Measurements from ENCODE around the gene ARHGAP9.

The ARHGAP9 gene

DNA sequence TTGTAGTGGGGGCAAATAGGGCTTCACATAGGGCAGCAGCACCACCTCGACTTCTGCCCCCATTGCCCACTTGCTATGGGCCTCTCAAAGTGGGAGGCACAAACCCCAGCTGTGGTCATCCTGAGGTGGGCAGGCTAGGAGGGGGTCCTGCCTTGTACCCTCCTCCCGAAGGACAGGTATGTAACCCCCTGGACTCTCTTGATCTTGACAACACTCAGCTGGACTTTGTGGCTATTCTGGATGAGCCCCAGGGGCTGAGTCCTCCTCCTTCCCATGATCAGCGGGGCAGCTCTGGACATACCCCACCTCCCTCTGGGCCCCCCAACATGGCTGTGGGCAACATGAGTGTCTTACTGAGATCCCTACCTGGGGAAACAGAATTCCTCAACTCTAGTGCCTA lies 8.0 kb downstream of the ARHGAP9 start:
- DNase-seq, result no peak

DNA sequence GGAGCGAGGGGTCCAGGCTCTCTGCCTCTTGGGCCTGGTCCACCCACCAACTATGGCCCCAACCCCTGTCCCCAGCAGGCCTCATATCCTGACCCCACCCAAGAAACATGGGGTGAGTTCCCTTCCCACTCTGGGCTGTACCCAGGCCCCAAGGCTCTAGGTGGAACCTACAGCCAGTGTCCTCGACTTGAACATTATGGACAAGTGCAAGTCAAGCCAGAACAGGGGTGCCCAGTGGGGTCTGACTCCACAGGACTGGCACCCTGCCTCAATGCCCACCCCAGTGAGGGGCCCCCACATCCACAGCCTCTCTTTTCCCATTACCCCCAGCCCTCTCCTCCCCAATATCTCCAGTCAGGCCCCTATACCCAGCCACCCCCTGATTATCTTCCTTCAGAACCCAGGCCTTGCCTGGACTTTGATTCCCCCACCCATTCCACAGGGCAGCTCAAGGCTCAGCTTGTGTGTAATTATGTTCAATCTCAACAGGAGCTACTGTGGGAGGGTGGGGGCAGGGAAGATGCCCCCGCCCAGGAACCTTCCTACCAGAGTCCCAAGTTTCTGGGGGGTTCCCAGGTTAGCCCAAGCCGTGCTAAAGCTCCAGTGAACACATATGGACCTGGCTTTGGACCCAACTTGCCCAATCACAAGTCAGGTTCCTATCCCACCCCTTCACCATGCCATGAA lies 8.6 kb downstream of the ARHGAP9 start:
- no peak for DNase-seq

DNA sequence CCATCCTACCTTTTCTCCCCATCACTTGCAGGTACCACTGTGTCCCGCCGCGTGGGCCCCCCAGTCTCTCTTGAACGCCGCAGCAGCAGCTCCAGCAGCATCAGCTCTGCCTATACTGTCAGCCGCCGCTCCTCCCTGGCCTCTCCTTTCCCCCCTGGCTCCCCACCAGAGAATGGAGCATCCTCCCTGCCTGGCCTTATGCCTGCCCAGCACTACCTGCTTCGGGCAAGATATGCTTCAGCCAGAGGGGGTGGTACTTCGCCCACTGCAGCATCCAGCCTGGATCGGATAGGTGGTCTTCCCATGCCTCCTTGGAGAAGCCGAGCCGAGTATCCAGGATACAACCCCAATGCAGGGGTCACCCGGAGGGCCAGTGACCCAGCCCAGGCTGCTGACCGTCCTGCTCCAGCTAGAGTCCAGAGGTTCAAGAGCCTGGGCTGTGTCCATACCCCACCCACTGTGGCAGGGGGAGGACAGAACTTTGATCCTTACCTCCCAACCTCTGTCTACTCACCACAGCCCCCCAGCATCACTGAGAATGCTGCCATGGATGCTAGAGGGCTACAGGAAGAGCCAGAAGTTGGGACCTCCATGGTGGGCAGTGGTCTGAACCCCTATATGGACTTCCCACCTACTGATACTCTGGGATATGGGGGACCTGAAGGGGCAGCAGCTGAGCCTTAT lies 9.2 kb downstream of the ARHGAP9 start:
- DNase-seq, result no peak

DNA sequence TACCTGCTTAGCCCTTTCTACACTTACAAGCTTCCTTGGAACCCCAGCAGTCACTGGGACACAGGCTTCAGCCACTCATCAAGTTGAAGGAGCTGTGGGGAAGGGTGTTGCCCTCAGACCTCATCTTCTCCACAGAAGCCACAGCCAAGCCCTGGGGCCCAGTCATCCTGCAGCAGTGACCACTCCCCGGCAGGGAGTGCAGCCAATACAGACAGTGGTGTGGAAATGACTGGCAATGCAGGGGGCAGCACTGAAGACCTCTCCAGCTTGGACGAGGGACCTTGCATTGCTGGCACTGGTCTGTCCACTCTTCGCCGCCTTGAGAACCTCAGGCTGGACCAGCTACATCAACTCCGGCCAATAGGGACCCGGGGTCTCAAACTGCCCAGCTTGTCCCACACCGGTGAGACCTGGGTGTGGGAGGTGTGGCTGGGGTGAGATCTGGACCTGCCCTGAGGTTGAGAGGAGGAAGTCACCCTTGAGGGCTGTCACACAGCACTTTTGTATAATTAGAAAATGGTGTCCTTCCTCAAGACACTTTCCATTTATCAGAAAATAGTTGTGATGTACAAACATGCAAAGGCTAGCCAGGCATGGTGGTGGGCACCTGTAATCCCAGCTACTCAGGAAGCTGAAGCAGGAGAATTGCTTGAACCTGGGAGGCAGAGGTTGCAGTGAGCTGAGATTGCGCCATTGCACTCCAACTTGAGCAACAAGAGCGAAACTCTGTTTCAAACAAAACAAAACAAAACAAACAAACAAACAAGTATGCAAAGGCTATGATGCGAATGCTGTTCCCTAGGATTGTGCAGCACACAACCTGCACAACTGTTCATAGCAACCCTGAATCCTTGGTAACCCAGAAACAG lies 10.1 kb downstream of the ARHGAP9 start:
- DNase-seq, result no peak

DNA sequence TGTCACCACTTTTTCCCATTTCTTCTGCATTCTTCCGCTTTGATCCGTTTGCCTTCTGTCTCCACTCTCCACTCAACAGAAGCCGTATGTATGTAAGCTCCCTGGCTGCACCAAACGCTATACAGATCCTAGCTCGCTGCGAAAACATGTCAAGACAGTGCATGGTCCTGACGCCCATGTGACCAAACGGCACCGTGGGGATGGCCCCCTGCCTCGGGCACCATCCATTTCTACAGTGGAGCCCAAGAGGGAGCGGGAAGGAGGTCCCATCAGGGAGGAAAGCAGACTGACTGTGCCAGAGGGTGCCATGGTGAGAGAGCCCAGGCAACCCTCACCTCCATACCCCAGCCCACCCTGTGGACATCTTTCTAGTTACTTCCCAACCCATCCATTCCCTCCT lies 11.8 kb downstream of the ARHGAP9 start:
- DNase-seq, result no peak

DNA sequence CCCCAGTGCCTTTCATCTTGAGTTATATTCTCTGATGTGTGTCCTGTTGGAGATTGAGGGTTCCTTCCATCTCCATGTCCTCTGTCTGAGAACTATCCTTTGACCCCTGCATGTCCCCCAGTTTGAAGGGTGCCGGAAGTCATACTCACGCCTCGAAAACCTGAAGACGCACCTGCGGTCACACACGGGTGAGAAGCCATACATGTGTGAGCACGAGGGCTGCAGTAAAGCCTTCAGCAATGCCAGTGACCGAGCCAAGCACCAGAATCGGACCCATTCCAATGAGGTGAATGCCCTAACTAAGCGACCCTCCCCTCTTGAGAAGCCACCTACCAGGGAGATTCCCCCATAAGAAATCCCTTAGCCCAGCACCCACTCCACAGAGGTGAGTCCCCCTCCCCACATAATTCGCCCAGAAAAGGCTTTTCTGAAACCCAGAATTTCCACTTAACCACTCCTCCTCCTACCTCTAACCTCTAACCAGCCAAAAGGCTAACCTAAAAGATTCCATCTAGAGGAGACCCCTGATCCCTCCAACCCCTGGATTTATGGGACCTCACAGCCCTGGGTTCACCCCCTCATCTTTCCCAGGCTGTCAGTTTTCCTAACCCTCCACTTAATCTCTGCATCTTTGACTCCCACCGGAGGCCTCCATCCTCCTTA lies 12.3 kb downstream of the ARHGAP9 start:
- no peak for DNase-seq

DNA sequence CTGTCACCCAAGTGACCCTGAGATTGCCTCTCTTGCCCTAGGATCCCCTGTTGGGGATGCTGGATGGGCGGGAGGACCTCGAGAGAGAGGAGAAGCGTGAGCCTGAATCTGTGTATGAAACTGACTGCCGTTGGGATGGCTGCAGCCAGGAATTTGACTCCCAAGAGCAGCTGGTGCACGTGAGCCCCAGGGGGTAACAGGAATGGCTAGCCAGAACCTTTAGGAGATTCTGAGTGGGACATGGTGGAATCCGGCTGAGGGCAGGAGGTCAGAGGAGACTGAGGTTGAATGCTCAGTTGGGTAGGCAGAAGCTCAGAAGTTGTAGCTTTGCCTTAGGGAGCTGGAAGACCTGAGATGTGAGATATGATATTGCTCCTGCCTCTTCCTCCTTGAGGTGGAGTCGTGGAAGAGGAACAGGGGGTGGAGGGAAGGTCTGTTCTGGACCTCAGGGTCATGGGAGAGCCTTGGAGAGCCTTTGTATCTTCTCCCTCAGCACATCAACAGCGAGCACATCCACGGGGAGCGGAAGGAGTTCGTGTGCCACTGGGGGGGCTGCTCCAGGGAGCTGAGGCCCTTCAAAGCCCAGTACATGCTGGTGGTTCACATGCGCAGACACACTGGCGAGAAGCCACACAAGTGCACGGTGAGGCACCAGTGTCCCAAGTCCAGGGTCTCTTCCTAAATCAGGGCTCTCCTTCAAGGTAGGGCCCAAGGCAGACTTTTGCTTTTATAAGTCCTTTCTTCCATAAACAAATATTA lies 13.7 kb downstream of the ARHGAP9 start:
- no peak for DNase-seq

DNA sequence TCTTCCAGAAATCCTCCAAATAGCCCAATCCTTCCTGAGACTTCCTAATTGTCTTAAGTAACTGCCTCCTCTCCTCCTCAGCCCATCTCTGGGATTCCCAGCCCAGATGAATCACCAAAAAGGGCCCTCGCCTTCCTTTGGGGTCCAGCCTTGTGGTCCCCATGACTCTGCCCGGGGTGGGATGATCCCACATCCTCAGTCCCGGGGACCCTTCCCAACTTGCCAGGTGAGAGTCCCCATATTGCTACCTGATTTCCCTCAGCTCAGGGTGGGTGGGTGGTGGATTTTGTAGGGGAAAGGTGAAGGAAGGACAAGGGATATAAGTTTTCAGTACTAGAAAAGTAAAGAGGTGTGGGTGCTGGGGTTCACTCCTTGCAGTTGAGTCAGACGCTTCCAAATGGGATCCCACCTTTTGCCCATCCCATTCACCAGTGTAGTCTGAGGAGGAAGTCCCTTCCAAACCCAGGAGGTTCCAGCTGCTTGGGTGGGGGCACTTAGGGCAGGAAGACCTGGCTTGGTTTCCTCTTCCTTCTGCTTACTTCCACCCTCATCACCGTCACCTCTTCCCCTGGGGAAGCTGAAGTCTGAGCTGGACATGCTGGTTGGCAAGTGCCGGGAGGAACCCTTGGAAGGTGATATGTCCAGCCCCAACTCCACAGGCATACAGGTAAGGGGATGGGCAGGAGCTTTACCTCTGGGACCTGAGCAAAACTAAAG lies 14.5 kb downstream of the ARHGAP9 start:
- no peak for DNase-seq

DNA sequence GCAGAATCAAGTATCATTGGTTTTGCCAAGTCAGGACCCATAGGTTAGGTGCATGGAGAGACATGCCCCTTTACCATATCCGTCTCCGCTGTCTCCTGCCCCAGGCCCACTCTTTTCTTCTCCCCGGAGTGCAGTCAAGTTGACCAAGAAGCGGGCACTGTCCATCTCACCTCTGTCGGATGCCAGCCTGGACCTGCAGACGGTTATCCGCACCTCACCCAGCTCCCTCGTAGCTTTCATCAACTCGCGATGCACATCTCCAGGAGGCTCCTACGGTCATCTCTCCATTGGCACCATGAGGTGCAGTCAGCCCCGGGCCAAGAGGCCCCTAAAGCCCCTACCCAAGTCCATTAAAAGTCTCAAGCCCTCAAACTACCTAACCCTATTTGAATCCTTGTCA lies 15.1 kb downstream of the ARHGAP9 start:
- DNase-seq, result no peak

DNA sequence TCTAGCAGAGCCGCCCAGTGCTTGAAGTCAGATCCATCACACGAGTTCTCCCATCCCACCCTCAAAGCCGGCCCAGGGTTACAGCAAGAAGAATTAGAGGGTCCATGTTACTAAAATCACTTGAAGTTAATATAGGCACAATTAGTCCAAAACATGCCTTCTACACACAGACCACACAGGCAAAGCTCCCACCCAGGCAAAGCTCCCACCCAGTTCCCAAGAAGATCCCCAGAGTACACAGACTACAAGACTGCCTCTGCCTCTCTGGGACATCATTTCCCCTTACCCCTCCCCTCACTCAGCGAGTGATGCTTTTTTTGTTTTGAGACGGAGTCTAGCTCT lies 16.8 kb downstream of the ARHGAP9 start:
- no peak for DNase-seq

DNA sequence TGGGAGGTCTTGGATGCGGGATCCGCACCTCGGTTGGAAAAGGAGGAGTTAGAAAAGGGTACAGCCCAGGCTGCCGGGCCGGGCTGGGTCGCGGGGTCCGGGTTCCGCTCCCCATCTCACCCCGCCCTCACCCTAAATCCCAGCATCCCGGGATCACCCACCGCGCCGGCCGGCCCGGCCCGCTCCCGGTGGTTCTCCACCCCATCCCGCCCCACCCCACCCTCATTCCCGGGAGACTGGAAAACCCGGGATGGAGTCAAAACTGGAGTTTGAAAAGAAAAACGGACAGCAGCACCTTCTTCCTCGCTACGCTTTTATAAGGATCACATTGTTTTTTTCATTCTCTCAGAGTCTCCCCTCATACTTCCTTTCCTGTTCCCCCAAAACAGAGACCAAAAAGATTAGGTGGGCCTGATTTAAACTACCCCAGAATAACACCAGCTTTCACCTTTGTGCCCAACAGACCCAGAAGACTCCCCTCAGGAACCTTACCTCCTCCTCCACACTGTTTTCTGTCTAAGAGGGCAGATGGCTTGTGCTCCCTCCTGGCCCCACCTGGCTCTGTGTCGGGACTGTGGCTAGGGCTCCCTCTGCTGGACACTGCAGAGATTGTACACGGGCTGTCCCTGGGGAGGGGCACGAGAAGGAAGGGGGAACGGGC lies 17.3 kb downstream of the ARHGAP9 start:
- peak; percentile 91 for DNase-seq

DNA sequence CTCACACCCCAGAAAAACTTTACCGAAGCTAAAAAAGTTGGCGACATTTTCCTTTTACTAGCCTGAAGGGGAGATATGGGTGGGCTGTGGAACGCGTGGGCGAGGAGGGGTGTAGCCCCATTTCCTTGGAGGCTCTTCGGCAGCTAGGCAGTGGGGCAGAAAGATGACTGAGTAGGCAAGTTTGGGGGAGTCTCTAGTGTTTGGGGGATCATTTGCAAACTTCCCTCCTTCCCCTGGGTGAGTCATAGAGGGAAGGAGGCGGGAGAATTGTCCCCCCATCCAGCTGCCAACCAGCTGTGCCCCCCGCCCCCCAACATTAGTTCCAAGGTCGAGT lies 17.8 kb downstream of the ARHGAP9 start:
- DNase-seq, result no peak

DNA sequence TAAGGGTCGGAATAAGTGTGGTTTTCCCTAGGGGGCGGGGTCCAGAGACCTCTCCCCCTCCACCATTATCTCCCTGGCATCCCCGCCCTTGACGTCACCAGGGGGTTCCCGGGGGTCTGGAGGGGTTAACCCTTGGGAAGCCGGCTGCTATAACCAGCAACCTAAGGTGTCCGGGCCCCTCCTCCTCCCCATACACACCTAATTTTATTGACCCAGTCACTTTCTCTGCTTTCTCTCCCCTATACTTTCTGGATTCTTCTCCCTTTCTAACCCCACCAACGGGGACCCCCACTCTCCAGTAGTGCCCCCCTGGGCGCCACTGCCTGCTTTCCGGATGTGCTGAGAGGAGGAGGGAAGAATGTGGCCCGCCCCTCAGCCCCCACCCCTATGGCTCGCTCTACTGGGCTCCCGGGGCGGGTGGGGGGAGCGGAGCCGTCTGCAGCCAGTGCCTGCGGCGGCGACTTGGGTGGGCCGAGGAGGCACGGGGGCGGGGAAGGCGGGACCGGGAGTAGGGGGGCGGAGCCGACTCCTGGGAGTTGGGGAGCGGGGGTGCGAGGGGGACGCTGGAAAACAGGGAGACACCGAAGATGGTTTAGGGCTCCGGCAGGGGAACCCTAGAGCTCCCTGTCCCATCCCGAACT lies 18.3 kb downstream of the ARHGAP9 start:
- DNase-seq, result peak; percentile 73

DNA sequence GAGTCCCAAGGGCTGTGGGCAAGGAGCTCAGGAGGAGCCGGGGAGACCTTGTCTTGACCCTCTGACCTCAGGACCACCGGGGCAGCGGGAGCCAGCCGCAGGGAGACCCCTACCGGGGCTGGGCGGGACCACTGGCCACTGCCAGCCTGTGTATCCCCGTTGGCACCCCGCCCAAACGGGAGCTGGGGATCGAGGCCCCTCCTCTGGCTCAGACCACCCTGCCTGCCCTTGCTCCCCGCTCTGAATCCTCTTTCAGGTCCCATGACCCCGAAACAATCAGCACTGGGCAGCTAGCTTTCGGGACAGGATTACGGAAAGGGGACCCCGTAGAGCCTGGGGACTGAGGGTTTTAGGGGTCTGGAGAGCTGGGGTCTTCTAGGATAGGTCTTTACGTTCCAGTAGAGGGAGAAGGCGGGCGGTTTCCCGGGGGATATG lies 18.8 kb downstream of the ARHGAP9 start:
- DNase-seq, result no peak

DNA sequence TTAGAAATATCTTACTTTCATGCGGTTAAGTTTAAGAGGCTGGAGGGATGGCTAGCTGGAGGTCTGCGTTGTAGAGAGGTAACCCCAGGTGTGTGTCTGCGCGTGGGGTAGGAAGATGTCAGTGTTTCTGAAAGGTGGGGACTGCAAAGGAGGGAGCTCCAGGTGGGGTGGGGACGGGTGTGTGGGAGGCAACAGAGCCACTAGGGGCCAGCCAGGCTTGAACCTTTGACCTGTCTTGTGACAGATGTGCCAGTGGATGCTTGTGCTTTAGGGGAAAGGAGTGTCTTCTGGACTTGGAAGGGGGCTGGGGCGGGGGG lies 19.2 kb downstream of the ARHGAP9 start:
- no peak for DNase-seq

DNA sequence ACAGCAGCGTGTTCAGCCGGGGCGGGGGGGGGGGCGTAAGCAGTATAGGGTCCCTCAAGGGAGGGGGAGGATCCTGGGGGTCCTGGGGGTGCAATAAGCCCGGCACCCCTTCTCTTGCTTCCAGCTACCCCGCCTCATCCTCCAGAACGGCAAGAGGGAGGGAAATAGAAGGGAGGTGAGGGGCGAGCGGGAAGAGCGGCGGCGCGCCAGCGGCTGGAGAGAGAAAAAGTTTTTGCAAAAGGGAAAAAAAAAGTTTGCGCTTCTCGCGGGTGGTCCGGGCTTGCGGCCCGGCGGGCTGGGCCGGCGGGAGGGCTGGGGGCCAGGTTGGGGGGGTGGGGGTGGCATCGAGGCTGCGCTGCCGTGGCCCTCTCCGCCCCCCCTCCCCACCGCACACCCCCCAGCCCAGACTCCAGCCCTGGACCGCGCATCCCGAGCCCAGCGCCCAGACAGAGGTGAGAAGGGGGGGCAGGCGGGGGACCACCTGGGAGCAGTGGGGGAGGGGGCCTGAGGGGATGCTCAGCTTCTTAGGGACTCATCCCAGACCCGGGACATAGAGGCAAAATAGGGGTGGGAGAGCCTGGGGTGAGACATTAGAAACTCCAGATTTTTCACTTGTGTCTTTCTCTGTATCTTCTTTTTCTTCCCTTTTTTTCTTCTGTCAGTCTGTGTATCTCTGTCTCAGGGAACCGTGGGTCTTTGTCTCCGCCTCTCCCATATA lies 19.8 kb downstream of the ARHGAP9 start, which contains the start of gene GLI1:
GLI1 (plus strand) TSS at position 36 of the 718 bp plus-strand sequence. CDS start 3,907 bp downstream, outside the sequence.
- peak; percentile 36 for DNase-seq

DNA sequence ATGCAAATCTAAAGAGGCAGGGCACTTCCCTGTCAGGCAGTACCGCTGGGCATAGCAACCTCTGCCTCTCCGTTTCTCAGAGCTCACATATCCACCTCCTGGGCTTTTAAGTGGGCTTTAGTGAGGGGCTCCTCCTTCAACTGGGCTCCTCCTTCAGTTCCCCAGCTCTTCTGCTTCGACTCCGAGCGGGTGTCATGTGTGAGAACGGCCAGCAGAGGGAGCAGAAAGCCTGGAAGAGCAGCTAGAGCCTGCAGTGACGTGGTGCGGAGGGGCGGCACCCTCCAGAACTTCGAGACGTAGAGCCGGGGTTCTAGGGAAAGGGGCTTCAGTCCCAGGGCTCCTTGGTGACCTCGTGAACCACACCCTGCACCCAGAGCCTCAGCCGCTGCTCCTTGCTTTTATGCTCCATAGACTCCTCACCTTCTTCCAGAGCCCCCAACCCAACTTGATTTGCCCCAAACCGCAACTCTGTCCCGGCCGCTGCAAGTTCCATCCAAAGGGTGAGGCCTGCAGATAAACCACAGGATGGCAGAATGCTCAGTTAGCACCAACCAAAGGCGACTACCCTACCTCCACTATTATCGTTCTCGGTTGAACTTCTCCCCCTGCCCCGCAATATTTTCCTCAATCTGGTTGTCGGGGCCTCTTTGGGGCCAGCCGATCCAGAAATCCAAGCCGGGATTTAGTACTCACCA lies 20.5 kb downstream of the ARHGAP9 start:
- DNase-seq, result peak; percentile 95

DNA sequence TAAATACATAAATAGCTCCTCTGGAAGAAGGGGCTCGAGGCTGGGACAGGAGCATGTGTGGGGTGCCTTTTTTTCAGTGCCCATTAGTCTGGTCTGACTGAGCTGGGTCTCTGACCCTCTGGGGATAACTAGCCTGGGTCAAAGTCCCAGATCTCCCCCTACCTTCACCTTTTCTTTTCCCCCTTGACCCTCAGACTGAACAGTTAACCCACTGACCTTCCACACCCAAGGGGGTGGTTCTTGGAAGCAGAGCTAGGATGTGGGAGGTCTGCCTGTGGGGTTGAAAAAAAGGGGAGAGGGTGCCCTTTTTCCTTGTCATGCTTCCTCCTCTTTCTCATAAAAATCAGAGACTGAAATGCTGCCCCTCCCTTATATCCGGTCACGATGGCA lies 21.0 kb downstream of the ARHGAP9 start:
- DNase-seq, result no peak

DNA sequence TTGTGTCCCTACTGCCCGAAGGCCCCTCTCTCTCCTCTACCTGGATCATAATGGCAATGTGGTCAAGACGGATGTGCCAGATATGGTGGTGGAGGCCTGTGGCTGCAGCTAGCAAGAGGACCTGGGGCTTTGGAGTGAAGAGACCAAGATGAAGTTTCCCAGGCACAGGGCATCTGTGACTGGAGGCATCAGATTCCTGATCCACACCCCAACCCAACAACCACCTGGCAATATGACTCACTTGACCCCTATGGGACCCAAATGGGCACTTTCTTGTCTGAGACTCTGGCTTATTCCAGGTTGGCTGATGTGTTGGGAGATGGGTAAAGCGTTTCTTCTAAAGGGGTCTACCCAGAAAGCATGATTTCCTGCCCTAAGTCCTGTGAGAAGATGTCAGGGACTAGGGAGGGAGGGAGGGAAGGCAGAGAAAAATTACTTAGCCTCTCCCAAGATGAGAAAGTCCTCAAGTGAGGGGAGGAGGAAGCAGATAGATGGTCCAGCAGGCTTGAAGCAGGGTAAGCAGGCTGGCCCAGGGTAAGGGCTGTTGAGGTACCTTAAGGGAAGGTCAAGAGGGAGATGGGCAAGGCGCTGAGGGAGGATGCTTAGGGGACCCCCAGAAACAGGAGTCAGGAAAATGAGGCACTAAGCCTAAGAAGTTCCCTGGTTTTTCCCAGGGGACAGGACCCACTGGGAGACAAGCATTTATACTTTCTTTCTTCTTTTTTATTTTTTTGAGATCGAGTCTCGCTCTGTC lies 22.8 kb downstream of the ARHGAP9 start:
- DNase-seq, result peak; percentile 11

Data from EL (cell line).